SK-N-SH (cell line): ENCODE results near the gene PAMR1. TPM values are rescaled to one million over a fixed set of nuclear protein-coding genes. Genes with fewer than 3 reads are reported as not detected.

Source experiments
- CTCF ChIA-PET: fragments of 300-600, 350-600 bp; formaldehyde crosslinking; extraction: SDS; loops from one replicate; lab custom pipeline; 2021; lab: Yijun Ruan, JAX
- POLR2A ChIA-PET: fragments of 350-600 bp; sonication (Branson Sonifier 250); formaldehyde crosslinking; extraction: SDS; loops from one replicate; lab custom pipeline; 2020; ENCODE audit warnings: antibody characterized with exemption, inconsistent platforms; lab: Yijun Ruan, JAX
- DNase-seq: peaks from one replicate; pipeline ENCODE4 v3.0.0; 2012
- H2AFZ ChIP-seq: fragments of 200-600 bp; sonication (generic); 2 replicates; pipeline ENCODE4 v1.8.1; 2016; ENCODE audit warnings: antibody characterized with exemption, mild to moderate bottlenecking, low read depth
- H3F3A ChIP-seq: fragments of 200-600 bp; sonication (generic); replicated peaks from 2 replicates; pipeline ENCODE3; 2016; ENCODE audit warnings: antibody characterized with exemption, mild to moderate bottlenecking; ENCODE audit not compliant: insufficient read depth
- H3K27ac ChIP-seq, 2 experiments: fragments of 200-500 bp in 1 of 2; fragments of 200-600 bp in 1 of 2; sonication (Bioruptor generic) in 1 of 2; sonication (generic), shearing (Covaris generic) in 1 of 2; 2 replicates each; pipeline versions ENCODE4 v1.5.1 to v1.6.1; 2014 to 2016; ENCODE audit warnings: low read depth in 2 of 2, inconsistent platforms in 1 of 2, low read length in 1 of 2, mild to moderate bottlenecking in 1 of 2, mixed read lengths in 1 of 2
- H3K27me3 ChIP-seq: fragments of 200-600 bp; sonication (generic), shearing (Covaris generic); 2 replicates; pipeline ENCODE4 v1.6.1; 2016; ENCODE audit warnings: mixed run types; ENCODE audit not compliant: insufficient read depth
- H3K36me3 ChIP-seq, 2 experiments: fragments of 200-500 bp in 1 of 2; fragments of 200-600 bp in 1 of 2; sonication (Bioruptor generic) in 1 of 2; sonication (generic) in 1 of 2; replicated peaks in 1 of 2; 2 replicates each; pipeline versions ENCODE3 to v1.5.1; 2014 to 2016; ENCODE audit warnings: low read length in 1 of 2, mild to moderate bottlenecking in 1 of 2; ENCODE audit not compliant: insufficient read depth in 2 of 2, control insufficient read depth in 1 of 2
- H3K4me1 ChIP-seq, 2 experiments: fragments of 200-500 bp in 1 of 2; fragments of 200-600 bp in 1 of 2; sonication (Bioruptor generic) in 1 of 2; sonication (generic), shearing (Covaris generic) in 1 of 2; 2 replicates each; pipeline versions ENCODE4 v1.5.1 to v1.6.1; 2014 to 2016; ENCODE audit warnings: low read depth in 1 of 2, low read length in 1 of 2, mixed run types in 1 of 2; ENCODE audit not compliant: insufficient read depth in 2 of 2, control insufficient read depth in 1 of 2
- H3K4me2 ChIP-seq: fragments of 200-600 bp; sonication (generic), shearing (Covaris generic); 2 replicates; pipeline ENCODE4 v1.6.1; 2017; ENCODE audit warnings: mixed run types
- H3K4me3 ChIP-seq, 2 experiments: fragments of 200-500 bp in 1 of 2; fragments of 200-600 bp in 1 of 2; sonication (Bioruptor generic) in 1 of 2; sonication (generic), shearing (Covaris generic) in 1 of 2; 2 replicates each; pipeline versions ENCODE4 v1.5.1 to v1.8.1; 2014 to 2016; ENCODE audit warnings: low read depth in 2 of 2, inconsistent platforms in 1 of 2, low read length in 1 of 2, mild to moderate bottlenecking in 1 of 2, mixed read lengths in 1 of 2, moderate library complexity in 1 of 2
- H3K79me2 ChIP-seq: fragments of 200-600 bp; sonication (generic); 2 replicates; pipeline ENCODE4 v1.8.1; 2017; ENCODE audit warnings: mild to moderate bottlenecking; ENCODE audit not compliant: insufficient read depth
- H3K9ac ChIP-seq: fragments of 200-600 bp; sonication (generic); 2 replicates; pipeline ENCODE4 v1.6.1; 2017; ENCODE audit warnings: mixed run types
- H3K9me2 ChIP-seq: fragments of 200-600 bp; sonication (generic); 2 replicates; pipeline ENCODE4 v1.6.1; 2017; ENCODE audit warnings: mixed run types
- H3K9me3 ChIP-seq: fragments of 200-600 bp; sonication (generic); 2 replicates; pipeline ENCODE4 v1.6.1; 2017; ENCODE audit warnings: mixed run types, mild to moderate bottlenecking, moderate library complexity
- H4K20me1 ChIP-seq: fragments of 200-600 bp; sonication (generic); 2 replicates; pipeline ENCODE4 v1.6.1; 2017; ENCODE audit warnings: mild to moderate bottlenecking, mixed run types; ENCODE audit not compliant: insufficient read depth
- CTCF ChIP-seq: fragments of 200-600 bp; sonication (generic); IDR thresholded peaks from 2 replicates; pipeline ENCODE4 v1.6.1; 2017; ENCODE audit warnings: antibody characterized with exemption, mild to moderate bottlenecking, moderate library complexity
- ELF1 ChIP-seq: IDR thresholded peaks from 2 replicates; pipeline ENCODE4 v1.4.0; 2012
- JUND ChIP-seq: IDR thresholded peaks from 2 replicates; pipeline ENCODE4 v1.4.0; 2012
- NFIC ChIP-seq: IDR thresholded peaks from 2 replicates; pipeline ENCODE4 v1.4.0; 2012; ENCODE audit warnings: borderline replicate concordance
- POLR2AphosphoS5 ChIP-seq: IDR thresholded peaks from 2 replicates; pipeline ENCODE4 v1.6.1; 2012; ENCODE audit warnings: low read depth, low read length
- RAD21 ChIP-seq: IDR thresholded peaks from 2 replicates; pipeline ENCODE4 v1.6.1; 2012; ENCODE audit warnings: mild to moderate bottlenecking, low read length
- REST ChIP-seq: IDR thresholded peaks from 2 replicates; pipeline ENCODE4 v1.6.1; 2012; ENCODE audit warnings: mild to moderate bottlenecking, low read depth, low read length, moderate library complexity
- SMC3 ChIP-seq: IDR thresholded peaks from 2 replicates; pipeline ENCODE4 v1.6.1; 2012; ENCODE audit warnings: low read depth, low read length, improper control_type of control experiment
- USF2 ChIP-seq: fragments of 150-350 bp; IDR thresholded peaks from 2 replicates; pipeline ENCODE4 v1.6.1; 2017; ENCODE audit warnings: antibody characterized with exemption, low read length, low read depth, borderline replicate concordance
- ZBTB33 ChIP-seq: IDR thresholded peaks from 2 replicates; pipeline ENCODE4 v1.4.0; 2012; ENCODE audit warnings: low read depth, borderline replicate concordance
- WGBS: methylation state at CpG from one replicate; pipeline ENCODE4 v1.1.6; 2017; ENCODE audit warnings: low lambda C conversion rate; 5-methylcytosine and 5-hydroxymethylcytosine counted together
- polyA plus RNA-seq, 3 experiments: library from polyadenylated mRNA; depleted of rRNA; stranded (reverse); fragments of >200 nt; gene quantifications; 2 replicates each; pipeline ENCODE4 v1.2.3, GENCODE V29; 2012
- TF ChIP-seq, protein P1 (sequence below): IDR thresholded peaks from 2 replicates; pipeline ENCODE4 v1.4.0; 2012; ENCODE audit warnings: low read depth, borderline replicate concordance
- TF ChIP-seq, protein P2 (sequence below): IDR thresholded peaks from 2 replicates; pipeline ENCODE4; 2012

Gene PAMR1
- polyA plus RNA-seq, 1 of the 3 experiments (the other 2 are of a cell fraction), result 0.31 TPM

DNA sequence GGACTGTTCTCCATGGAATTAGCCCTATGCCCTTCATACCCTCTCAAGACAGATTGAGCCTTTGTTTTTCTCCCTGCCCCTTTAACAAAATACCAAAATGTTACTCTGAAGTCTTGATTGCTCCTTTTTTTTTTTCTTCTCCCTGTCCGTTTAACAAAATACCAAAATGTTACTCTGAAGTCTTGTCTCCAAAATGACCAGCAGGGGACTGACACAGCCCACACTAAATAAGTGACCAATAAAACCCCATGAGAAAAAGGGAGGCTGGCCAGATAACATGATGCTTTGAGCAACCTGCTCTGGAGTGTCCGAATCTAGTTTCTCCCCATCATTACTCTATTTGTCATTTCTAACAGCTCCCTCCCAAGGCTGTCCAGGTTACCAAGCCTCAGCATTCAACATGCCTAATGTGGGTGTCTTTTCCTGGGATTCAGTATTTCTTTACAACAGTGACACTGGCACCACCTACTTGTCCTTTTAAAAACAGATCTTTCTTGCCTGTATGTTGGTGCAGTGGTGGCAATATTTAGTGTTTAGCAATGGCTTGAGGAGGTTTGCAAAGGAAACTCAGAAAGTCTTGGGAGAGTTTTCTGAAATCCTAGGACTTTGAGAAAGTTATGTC is 63.4 kb downstream of the PAMR1 start (continued):
- TF ChIP-seq ZBTB33 (no peak), NFIC (no peak), CTCF (no peak)
- TF ChIP-seq, protein P1, sequence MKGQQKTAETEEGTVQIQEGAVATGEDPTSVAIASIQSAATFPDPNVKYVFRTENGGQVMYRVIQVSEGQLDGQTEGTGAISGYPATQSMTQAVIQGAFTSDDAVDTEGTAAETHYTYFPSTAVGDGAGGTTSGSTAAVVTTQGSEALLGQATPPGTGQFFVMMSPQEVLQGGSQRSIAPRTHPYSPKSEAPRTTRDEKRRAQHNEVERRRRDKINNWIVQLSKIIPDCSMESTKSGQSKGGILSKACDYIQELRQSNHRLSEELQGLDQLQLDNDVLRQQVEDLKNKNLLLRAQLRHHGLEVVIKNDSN, result no peak
- TF ChIP-seq, all 33 proteins: peak for 0

GRCh38 chr11:35459489-35459888 is 65.9 kb downstream of the PAMR1 start:
- Histone ChIP-seq H4K20me1 (no peaks in the 10 kb centered on the region), H3K79me2 (no peaks in the 10 kb centered on the region), H2AFZ (no peak overlapping the region), H3K4me2 (no peak overlapping the region), H3K4me3 (no peak overlapping the region), H3K36me3 (no peaks in the 10 kb centered on the region), H3K27ac (no peak overlapping the region), H3F3A (no peaks in the 10 kb centered on the region), H3K27me3 (no peaks in the 10 kb centered on the region; the same call in 1 of the 2 replicates), H3K4me1 (no peaks in the 10 kb centered on the region), H3K9me3 (no peaks in the 10 kb centered on the region), H3K9me2 (no peaks in the 10 kb centered on the region), H3K9ac (no peak overlapping the region)
- TF ChIP-seq, protein P2, sequence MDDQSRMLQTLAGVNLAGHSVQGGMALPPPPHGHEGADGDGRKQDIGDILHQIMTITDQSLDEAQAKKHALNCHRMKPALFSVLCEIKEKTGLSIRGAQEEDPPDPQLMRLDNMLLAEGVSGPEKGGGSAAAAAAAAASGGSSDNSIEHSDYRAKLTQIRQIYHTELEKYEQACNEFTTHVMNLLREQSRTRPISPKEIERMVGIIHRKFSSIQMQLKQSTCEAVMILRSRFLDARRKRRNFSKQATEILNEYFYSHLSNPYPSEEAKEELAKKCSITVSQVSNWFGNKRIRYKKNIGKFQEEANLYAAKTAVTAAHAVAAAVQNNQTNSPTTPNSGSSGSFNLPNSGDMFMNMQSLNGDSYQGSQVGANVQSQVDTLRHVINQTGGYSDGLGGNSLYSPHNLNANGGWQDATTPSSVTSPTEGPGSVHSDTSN, result no peak
- TF ChIP-seq USF2 (no peak), SMC3 (no peak), ELF1 (no peak), JUND (no peak), REST (no peak), POLR2AphosphoS5 (no peak), RAD21 (no peak)
- TF ChIP-seq, protein P1, result no peak
- WGBS, result 42% methylated on average over 1 of the region's 1 CpG
- ChIA-PET POLR2A (no interaction called here), CTCF (interaction anchor here (1.3 kb wide), 2 partner anchors 8 to 30 kb away, joined by 3 to 5 read pairs; no protein-coding TSS in a partner anchor)
- DNase-seq, result no peak
